Measurements from ENCODE around the gene TMEM138.

TMEM138 gene

GRCh38 chr11:61406067-61406466 is 43.9 kb downstream of the TMEM138 start:
- no peak for DNase-seq (ENCODE audit: low read depth in 2 of 2)

- DNase-seq (ENCODE audit: low read depth in 2 of 2): no peak
Observed at GRCh38 chr11:61406991-61407728, 45.0 kb downstream of the TMEM138 start.

GRCh38 chr11:61411589-61411988 is 49.4 kb downstream of the TMEM138 start:
- DNase-seq (ENCODE audit: low read depth in 2 of 2): no peak

GRCh38 chr11:61413496-61413895 is 51.3 kb downstream of the TMEM138 start:
- no peak for DNase-seq (ENCODE audit: low read depth in 2 of 2)

GRCh38 chr11:61414547-61414946 is 52.4 kb downstream of the TMEM138 start:
- no peak for DNase-seq (ENCODE audit: low read depth in 2 of 2)

- DNase-seq (ENCODE audit: low read depth in 2 of 2): no peak
Observed at GRCh38 chr11:61415381-61415780, 53.2 kb downstream of the TMEM138 start.

GRCh38 chr11:61416941-61417340 is 54.8 kb downstream of the TMEM138 start:
- DNase-seq (ENCODE audit: low read depth in 2 of 2): no peak

GRCh38 chr11:61417670-61418069 is 55.5 kb downstream of the TMEM138 start:
- no peak for DNase-seq (ENCODE audit: low read depth in 2 of 2)

GRCh38 chr11:61418136-61418535 is 56.0 kb downstream of the TMEM138 start:
- DNase-seq (ENCODE audit: low read depth in 2 of 2): no peak

Data from stimulated activated CD8-positive, alpha-beta memory T cell treated with anti-CD3 and anti-CD28 coated beads, Interleukin-7, amount 100 ng/mL, for 1 hour (primary cell).